ENCODE results near the gene FLYWCH2. TPM values are rescaled to one million over a fixed set of nuclear protein-coding genes. Genes with fewer than 3 reads are reported as not detected.

Gene FLYWCH2, protein sequence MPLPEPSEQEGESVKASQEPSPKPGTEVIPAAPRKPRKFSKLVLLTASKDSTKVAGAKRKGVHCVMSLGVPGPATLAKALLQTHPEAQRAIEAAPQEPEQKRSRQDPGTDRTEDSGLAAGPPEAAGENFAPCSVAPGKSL
- total RNA-seq: 10 to 100 TPM; 40.8 to 61.3 (median 53.1) TPM

DNA sequence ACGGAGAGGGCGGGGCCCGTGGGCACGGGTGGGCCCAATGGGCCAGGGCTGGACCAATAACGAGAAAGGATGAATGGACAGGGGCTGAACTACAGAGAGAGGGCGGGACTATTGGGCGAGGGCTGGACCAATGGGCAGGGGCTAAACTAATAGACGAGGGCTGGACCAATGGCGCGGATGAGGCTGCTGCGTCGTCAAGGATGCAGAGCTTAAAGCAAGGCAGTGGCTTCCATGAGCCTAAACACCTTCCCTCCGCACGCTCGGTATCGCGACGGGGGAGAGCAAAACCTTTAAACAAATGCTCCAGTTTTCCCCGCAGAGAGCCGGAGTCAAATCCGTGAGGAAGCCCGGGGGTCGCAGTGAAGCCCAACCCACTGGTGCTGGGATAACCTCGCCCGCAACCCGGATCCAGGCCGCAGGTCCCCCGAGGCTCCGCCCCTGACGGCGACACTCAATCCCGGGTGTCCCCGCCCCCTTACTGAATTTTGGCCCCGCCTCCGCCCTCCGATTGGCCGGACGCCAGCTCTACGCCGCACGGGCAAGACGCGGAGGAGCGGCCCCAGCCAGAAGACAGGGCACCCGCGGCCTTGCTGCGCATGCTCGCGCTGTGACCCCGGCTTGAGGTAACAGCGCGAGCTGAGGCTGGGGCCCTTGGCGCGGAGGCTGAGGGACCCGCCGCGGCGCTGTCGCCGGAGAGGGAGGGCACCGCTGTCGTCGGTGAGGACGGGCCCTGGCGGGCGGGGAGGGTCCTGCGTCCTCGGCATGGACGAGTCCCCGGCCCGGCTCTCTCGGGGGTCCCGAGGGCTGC lies at the start of gene FLYWCH2:
Gene FLYWCH2 (plus strand): TSS at position 566 of the 808 bp plus-strand sequence. CDS start 13,235 bp downstream, outside the sequence.
- DNase-seq: peak; percentile 99 to 100 (median 100)
- TF ChIP-seq, protein P1, sequence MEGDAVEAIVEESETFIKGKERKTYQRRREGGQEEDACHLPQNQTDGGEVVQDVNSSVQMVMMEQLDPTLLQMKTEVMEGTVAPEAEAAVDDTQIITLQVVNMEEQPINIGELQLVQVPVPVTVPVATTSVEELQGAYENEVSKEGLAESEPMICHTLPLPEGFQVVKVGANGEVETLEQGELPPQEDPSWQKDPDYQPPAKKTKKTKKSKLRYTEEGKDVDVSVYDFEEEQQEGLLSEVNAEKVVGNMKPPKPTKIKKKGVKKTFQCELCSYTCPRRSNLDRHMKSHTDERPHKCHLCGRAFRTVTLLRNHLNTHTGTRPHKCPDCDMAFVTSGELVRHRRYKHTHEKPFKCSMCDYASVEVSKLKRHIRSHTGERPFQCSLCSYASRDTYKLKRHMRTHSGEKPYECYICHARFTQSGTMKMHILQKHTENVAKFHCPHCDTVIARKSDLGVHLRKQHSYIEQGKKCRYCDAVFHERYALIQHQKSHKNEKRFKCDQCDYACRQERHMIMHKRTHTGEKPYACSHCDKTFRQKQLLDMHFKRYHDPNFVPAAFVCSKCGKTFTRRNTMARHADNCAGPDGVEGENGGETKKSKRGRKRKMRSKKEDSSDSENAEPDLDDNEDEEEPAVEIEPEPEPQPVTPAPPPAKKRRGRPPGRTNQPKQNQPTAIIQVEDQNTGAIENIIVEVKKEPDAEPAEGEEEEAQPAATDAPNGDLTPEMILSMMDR (IDR thresholded peaks at IDR 0.05): peak in 2 of 6 experiments; percentile 24 to 35
- peak in 1 of 2 donors; percentile 64 for TF ChIP-seq POLR2A (IDR thresholded peaks at IDR 0.05)

DNA sequence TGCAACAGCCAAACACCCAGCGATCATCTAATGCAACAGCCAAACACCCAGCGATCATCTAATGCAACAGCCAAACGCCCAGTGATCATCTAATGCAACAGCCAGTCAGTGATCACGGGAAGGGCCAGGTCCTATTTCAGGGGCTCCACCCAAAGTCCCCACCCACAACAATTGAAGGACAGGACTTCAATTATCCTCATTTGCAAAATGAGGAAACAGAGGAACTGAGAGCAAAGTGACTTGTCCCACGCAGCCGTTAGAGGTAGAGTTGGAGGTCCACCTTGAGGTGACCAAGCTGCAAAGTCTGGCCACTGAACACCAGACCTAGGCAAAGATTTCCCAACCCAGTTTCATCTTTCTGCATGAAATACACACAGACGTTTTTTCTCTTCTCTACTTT lies 49.2 kb upstream of the FLYWCH2 start:
- Histone ChIP-seq H3K9me3 (no peaks in the 10 kb centered on the region), H3K27ac (no peak overlapping the region), H3K4me1 (no peaks in the 10 kb centered on the region), H3K36me3 (no peaks in the 10 kb centered on the region), H3K4me3 (no peak overlapping the region), H3K27me3 (no peaks in the 10 kb centered on the region)
- TF ChIP-seq, protein P1 (IDR thresholded peaks at IDR 0.05): no peak
- no peak for TF ChIP-seq POLR2A (IDR thresholded peaks at IDR 0.05)
- peak in 1 of 3 donors; percentile 1 for DNase-seq

More for the DNA sequence above, at the start of gene FLYWCH2:
- Histone ChIP-seq H3K9me3 (no peaks in the 10 kb centered on the region), H3K4me3 (peak within 1 kb of the TSS; percentile 61 to 97 (median 80)), H3K27ac (peak within 1 kb of the TSS; percentile 84 to 97 (median 95)), H3K4me1 (peaks cover 0 to 16% (median 5%) of the 10 kb centered on the region in 4 donors), H3K36me3 (no peaks in the 10 kb centered on the region), H3K27me3 (no peaks in the 10 kb centered on the region)

DNA sequence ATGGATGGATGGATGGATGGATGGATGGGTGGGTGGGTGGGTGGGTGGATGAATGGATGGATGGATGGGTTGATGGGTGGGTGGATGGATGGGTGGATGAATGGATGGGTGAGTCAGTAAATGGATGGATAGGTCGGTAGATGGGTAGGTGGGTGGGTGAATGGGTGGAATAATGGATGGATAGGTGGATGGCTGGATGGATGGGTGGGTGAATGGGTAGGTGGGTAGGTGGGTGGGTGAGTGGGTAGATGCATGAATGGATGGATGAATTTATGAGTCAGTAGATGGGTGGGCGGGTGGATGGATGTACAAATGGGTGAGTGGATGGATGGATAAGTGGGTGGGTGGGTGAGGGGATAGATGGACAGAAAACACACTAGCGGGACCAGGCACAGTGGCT lies 48.0 kb upstream of the FLYWCH2 start:
- H3K27me3 ChIP-seq: no peaks in the 10 kb centered on the region

DNA sequence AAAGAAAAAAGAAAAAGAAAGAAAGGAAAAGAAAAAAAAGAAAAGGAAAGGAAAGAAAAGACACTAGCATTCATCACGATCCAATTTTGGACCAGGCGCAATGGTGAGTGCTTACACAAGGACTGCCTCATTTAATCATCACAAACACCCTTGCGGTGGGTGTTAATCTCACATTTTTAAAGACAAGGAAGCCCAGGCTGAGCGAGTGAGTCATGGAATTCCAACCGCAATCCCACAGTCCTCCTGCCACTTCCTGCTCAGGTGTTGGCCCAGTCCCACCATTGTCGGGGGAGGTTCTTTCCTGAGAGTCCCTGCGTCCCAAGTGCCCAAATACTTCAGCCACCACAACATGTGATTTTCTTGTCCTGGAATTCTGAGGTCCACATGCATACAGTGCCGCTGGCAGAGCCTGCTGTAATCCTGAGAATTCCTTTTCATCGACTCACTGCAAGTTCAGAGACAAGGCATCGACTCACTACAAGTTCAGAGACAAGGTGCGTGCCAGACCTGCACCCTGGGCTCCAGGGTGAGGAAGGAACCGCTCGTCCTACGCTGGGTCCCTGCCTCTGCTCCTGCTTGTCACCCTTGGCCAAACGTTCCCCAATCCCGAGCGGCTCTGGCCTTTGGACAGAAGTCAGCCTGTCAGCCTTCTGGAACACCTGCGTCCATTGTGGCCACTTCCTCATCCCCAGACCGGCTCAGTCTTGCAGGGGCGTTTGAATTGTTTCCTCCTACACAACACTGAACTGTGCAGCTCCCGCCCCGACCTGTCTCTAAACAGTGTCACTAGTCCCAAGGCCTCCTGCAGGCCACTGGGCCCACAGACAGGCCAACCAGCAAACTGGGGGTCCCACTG lies 47.1 kb upstream of the FLYWCH2 start:
- Histone ChIP-seq H3K36me3 (no peaks in the 10 kb centered on the region), H3K27ac (no peak overlapping the region), H3K4me1 (peaks cover 0 to 2% (median 0%) of the 10 kb centered on the region in 4 donors), H3K4me3 (no peak overlapping the region), H3K27me3 (no peaks in the 10 kb centered on the region), H3K9me3 (no peaks in the 10 kb centered on the region)
- no peak for DNase-seq
- no peak for TF ChIP-seq POLR2A (IDR thresholded peaks at IDR 0.05)
- TF ChIP-seq, protein P1 (IDR thresholded peaks at IDR 0.05): peak in 2 of 6 experiments; percentile 7 to 13

More for the DNA sequence above, 48.0 kb upstream of the FLYWCH2 start:
- DNase-seq: no peak
- no peak overlapping the region for H3K4me3 ChIP-seq
- no peak overlapping the region for H3K27ac ChIP-seq
- no peaks in the 10 kb centered on the region for H3K4me1 ChIP-seq
- no peaks in the 10 kb centered on the region for H3K9me3 ChIP-seq
- no peaks in the 10 kb centered on the region for H3K36me3 ChIP-seq
- TF ChIP-seq POLR2A (IDR thresholded peaks at IDR 0.05): no peak
- TF ChIP-seq, protein P1 (IDR thresholded peaks at IDR 0.05): no peak

All from Peyer's patch (tissue), 4 donors.